Activated naive CD8-positive, alpha-beta T cell treated with anti-CD3 and anti-CD28 coated beads, Interleukin-2, amount 10 ng/mL, durations not matched to agents 7 days and 5 days (primary cell): Measurements from ENCODE around the gene LAMB1. TPM values are rescaled to one million over a fixed set of nuclear protein-coding genes. Genes with fewer than 3 reads are reported as not detected.

Experiments
- total RNA-seq, 2 experiments: library from RNA; stranded (reverse); gene quantifications; one replicate each; pipeline ENCODE4 v1.2.3, GENCODE V29; 2021

The LAMB1 gene
- total RNA-seq, 2 experiments from 2014 or later = not detected

Other genes starting within 250 kb of the LAMB1 start
- not detected for gene SLC26A3, start 199.9 kb downstream of the LAMB1 start, total RNA-seq
- 10 to 100 TPM; 56.3 to 56.9 TPM for gene DLD, start 112.0 kb downstream of the LAMB1 start, total RNA-seq
- not detected for gene LAMB4, start 127.2 kb upstream of the LAMB1 start, total RNA-seq